Activated CD4-positive, alpha-beta T cell treated with anti-CD3 and anti-CD28 coated beads, Interleukin-2, amount 50 U/mL, for 48 hours (primary cell): Measurements from ENCODE around the gene CKB.

ENCODE experiments used
- DNase-seq, 2 experiments: peaks; one replicate each; pipeline ENCODE4 v3.0.0-alpha.2; 2020

CKB gene

DNA sequence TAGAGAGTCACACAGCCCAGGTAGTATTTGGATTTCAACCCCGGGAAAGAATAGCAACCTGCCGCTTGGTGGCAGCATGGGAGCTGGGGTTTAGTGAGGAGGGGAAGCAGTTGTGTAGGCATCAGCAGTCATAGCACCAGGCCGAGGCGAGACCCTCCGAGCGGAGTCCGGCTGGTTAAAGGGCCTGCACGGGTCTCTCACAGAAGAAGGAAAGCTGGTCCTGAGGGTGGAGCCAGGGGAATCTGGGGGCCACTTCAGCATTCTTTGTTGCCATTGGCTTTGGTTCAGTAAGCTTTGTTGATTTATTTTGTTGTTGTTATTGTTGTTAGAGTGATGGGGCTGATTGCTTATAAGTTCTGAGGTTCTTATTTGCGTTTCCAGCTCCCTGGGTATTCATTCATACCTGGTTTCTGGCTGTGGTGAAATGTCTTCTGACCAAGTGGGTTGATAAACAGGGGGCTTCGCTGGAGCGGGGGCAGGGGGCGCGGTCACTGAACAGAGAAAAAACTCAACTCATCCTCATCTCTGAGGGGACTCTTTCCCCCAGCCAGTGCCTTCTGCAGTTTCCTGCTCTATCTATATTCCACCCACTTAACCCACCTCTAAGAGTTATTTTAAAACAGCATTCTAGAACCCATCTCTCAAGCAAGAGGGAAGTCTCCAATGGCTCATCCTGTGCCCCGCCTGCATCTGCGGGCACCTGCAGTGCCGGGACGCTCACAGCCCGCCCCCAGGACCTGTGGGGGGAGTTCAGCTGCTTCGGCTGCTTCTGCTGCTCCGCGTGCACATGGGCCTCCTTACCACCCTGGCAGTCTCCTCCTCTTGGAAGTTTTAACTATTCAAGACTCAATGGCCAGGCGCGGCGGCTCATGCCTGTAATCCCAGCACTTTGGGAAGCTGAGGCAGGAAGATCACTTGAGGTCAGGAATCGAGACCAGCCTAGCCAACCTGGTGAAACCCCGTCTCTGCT is 11.6 kb downstream of the CKB start:
- DNase-seq = no peak

DNA sequence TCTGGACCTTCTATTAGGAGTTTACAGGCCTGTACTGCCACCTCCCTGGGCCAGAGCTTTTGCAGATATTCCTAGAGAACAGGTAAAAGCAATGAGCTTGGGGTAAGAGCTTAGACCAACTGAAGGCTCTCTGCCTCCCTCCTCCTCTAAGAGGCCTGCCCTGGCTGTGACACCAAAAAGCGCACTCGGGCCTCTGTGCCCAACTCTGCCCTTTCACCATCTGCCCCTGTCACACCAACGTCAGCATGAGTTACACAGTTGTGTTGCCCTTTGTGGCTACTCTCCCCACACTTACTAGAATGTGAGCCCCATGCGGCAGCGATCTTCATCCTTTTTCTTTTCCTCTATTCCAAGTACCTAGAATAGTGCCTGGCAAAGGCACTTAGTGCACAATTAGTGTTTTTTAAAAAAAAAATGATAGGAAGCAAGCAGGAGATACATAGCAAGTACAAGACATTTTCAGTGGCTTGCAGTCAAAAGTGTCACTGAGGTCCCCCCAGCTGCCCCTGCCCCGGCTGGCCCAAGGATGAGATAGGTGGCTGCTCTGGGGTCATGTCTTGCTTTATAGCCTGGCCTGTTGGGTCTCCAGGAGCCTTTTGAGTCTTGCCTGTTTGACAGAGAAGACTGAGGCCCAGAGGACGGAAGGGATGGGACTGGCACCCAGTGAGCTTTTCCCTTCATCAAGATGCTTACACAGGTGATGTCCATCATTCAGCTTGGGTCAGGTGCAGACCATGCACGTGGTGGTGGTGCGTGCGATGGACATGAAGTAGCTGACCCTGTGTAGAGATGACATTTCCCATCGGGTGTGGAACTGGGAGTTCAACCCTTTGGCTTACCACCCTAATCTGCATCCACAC is 12.5 kb downstream of the CKB start:
- DNase-seq = no peak

GRCh38 chr14:103508521-103509329 is 13.9 kb downstream of the CKB start:
- DNase-seq = no peak

DNA sequence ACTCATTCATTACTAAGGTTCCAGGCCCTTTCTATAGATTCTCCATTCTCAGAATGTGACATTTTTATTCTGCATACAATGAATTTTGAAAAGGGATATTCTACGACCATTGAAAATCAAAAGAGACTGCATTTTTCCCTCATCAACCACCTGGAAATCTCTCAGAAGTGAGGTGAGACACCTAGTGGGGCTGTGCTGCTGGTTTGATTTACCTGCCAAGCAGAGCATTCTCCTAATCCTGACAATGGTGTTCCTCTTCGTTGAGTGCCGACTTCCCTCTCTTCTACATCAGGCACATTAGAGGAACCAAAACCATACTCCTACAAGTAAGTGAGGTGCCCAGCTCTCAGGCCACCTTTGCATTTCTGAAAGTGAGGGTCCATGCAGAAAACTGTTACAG is 14.9 kb downstream of the CKB start:
- no peak for DNase-seq

- DNase-seq = no peak
Observed at GRCh38 chr14:103504991-103505565, 17.6 kb downstream of the CKB start.

DNA sequence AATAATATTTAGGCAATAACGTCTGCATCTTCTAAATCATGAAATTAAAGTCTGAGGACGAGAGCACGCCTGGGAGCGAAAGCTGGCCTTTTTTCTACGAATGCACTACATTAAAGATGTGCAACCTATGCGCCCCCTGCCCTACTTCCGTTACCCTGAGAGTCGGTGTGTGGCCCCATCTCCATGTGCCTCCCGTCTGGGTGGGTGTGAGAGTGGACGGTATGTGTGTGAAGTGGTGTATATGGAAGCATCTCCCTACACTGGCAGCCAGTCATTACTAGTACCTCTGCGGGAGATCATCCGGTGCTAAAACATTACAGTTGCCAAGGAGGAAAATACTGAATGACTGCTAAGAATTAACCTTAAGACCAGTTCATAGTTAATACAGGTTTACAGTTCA is 19.3 kb downstream of the CKB start:
- DNase-seq = no peak

- no peak for DNase-seq
Observed at GRCh38 chr14:103502877-103503276, 19.8 kb downstream of the CKB start.

DNA sequence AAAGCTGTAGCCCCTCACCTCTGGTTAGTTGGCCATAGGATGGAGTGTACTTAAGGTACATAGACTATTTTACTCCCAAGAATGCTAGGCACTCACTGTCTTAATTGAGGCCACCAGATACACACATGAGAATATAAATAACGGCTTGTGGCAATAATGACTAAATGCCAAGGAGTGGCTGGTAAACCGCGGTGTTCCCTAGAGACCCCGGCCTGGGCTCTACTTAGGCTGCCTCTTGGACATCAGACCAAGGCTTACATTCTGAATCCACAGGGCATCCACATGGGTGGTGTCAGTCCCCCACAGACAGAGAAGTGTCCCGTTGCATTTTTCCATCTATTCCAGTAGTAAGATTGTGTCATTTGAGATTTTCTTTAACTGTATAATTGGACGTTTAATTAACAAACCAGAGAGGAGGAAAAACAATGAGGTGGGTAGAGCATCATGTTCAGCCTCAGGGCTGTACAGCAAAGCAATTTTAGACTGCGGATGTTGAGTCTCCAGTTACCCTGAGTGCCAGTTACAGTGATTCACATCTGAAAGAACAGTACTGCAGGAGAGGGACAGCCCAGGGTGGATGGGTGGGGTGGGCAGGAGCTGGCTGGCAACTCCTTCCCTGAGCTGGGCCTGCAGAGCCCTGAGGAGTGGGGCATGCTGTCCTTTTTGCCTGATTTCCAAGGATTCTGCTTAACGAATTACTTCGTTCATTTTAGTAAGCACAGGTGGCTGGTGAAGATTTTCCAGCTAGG is 20.5 kb downstream of the CKB start:
- no peak for DNase-seq

- DNase-seq = no peak
Observed at GRCh38 chr14:103501041-103501870, 21.4 kb downstream of the CKB start.

GRCh38 chr14:103500148-103500990 is 22.3 kb downstream of the CKB start:
- DNase-seq = peak; percentile 84 to 87

DNA sequence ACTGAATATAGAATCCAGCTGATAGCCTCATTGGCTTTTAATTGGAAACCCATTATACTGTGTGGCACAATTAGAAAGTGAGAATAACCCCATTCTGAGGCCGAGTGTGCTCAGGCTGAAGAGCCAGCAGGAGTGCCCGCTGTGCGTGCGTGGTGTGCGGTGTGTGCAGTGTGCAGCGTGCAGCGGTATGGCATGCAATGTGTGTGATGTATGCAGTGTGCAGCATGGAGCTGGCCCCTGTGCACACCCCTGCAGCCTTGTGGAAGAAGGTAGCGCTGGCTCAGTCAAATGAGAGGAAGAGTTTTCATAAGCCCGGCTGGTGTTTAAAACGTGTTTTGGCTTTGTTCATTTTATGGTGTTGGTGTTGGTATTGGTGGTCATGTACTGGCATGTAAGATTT is 22.9 kb downstream of the CKB start:
- DNase-seq = no peak

DNA sequence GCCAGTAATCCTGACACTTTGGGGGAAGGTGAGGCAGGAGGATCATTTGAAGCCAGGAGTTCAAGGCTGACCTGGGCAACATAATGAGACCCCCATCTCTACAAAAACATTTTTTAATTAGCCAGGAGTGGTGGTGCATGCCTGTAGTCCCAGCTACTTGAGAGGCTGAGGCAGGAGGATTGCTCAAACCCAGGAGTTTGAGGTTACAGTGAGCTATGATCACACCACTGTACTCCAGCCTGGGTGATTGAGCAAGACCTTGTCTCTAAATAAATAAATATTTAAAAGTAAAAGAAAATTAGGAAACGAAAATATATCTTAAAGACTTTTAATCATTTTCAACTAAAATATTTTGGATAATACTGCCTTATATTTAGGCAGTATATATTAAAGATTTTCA is 25.9 kb downstream of the CKB start:
- no peak for DNase-seq

GRCh38 chr14:103495854-103496253 is 26.8 kb downstream of the CKB start:
- no peak for DNase-seq

DNA sequence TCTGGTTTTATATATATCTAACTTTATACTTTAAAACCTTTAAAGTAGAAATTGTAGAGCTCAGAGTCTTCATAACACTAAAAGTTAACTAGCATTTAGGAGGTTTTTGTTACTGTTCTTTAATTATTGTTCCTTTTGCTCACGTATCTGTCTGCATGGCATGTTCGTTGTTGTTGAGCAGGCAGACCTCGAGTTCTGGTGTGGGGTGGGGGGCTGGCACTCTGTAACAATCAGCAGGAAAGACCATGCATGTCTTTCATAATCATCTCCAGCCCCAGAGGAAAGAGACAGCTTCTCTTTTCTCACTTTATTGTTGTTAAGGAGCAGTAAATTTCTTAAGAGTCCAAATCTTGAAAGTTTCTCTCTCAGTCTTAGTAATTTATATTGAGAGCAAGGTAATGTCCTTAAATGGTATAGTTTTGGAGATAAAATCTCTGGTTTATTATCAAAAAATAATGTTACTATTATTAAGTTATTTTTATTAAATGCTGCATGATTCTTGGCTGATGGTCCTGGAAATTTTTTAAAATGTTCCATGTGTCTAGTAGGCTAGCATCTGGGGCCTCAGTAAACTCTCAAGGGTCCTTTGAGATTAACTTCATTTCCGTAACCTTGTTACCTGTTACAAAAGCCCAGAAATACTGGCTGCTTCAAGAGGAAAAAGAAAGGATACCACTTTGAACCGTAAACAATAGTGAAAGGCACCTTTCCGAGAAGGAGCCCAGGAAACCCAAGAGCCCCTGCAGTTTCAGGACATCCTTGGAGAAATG is 30.3 kb downstream of the CKB start:
- DNase-seq = no peak

- no peak for DNase-seq
Observed at GRCh38 chr14:103491691-103492090, 30.9 kb downstream of the CKB start.

- DNase-seq = no peak
Observed at GRCh38 chr14:103489621-103490020, 33.0 kb downstream of the CKB start.

DNA sequence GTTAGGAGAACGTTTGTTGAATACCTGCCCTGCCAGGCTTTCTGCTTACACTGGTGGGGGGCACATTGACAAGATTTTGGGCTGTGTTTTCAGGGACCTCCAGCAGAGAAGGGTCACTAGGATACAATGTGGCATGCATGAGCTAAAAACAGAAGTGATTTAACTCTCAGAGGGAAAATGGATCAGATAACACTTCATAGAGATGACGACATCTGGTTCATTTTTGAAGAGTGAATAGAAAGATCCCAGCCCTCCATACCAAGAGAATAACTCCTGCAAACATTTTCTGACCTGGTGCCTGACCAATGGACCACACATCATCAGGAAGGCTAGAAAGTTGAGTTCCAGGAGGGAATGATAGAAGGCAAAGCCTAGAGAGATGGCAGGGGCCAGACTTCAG is 33.7 kb downstream of the CKB start:
- no peak for DNase-seq

GRCh38 chr14:103488071-103488470 is 34.6 kb downstream of the CKB start:
- DNase-seq = no peak

GRCh38 chr14:103485504-103485903 is 37.1 kb downstream of the CKB start:
- DNase-seq = no peak
